Prostate gland (tissue), 2 donors: ENCODE results near the gene PLCB1. TPM values are rescaled to one million over a fixed set of nuclear protein-coding genes. Genes with fewer than 3 reads are reported as not detected.

Experiments used
- DNase-seq: peaks from one replicate; pipeline ENCODE4 v3.0.0-alpha.2; 2019; ENCODE audit warnings: low spot score
- H3K27ac ChIP-seq, 2 donors: fragments of 200-600 bp; sonication (generic); 2 replicates each; pipeline ENCODE4 v1.5.1; 2017 to 2019
- H3K27me3 ChIP-seq: fragments of 200-600 bp; sonication (generic); replicated peaks from 2 replicates; pipeline ENCODE4 v1.5.1; 2019; ENCODE audit not compliant: insufficient read depth
- H3K36me3 ChIP-seq, 2 donors: fragments of 200-600 bp; sonication (generic); 1 replicate in 1 of 2; 2 replicates in 1 of 2; pipeline versions ENCODE4 v1.5.1 to v1.8.1; 2017 to 2019
- H3K4me1 ChIP-seq: fragments of 200-600 bp; sonication (generic); replicated peaks from 2 replicates; pipeline ENCODE4 v1.5.1; 2019
- H3K4me3 ChIP-seq, 2 donors: fragments of 200-600 bp; sonication (generic); 2 replicates each; pipeline ENCODE4 v1.5.1; 2017 to 2019
- H3K9me3 ChIP-seq: fragments of 200-600 bp; sonication (generic); 2 replicates; pipeline ENCODE4 v1.5.1; 2017
- CTCF ChIP-seq, 4 experiments: fragments of 200-600 bp in 2 of 4; fragments of 450-650 bp in 2 of 4; sonication (generic) in 2 of 4; IDR thresholded peaks; 1 replicate in 3 of 4; 2 replicates in 1 of 4; pipeline ENCODE4 v1.5.1; 2016 to 2019; ENCODE audit warnings: antibody characterized with exemption in 4 of 4, mild to moderate bottlenecking in 2 of 4, moderate library complexity in 2 of 4
- POLR2A ChIP-seq: fragments of 450-650 bp; IDR thresholded peaks from one replicate; pipeline ENCODE4 v1.6.1; 2016; ENCODE audit warnings: antibody characterized with exemption, mild to moderate bottlenecking
- POLR2AphosphoS5 ChIP-seq: sonication (generic); formaldehyde crosslinking; IDR thresholded peaks from one replicate; pipeline ENCODE4 v1.6.1; 2017; ENCODE audit warnings: antibody characterized with exemption
- WGBS: methylation state at CpG from one replicate; pipeline ENCODE4 v1.1.5; 2018; 5-methylcytosine and 5-hydroxymethylcytosine counted together
- intact Hi-C: fragments of 100-400 bp; cut with DNase I; formaldehyde crosslinking; loops from one replicate; pipeline ENCODE4 v1.14.2; 2022
- total RNA-seq, 2 donors: library from RNA; depleted of rRNA; stranded (reverse); fragments of >200 nt; gene quantifications; one replicate each; pipeline ENCODE4 v1.1.0, GENCODE V29; 2016

The PLCB1 gene
- total RNA-seq, 2 donors from 2014 or later, result 24.3 to 26.3 TPM

- Histone ChIP-seq H3K4me3 (no peak overlapping the region), H3K9me3 (no peaks in the 10 kb centered on the region), H3K27ac (no peak overlapping the region), H3K36me3 (no peaks in the 10 kb centered on the region), H3K4me1 (no peaks in the 10 kb centered on the region), H3K27me3 (no peaks in the 10 kb centered on the region)
- 81% methylated on average over 4 of the region's 4 CpGs for WGBS
- DNase-seq, result no peak
- no peak for TF ChIP-seq POLR2AphosphoS5
- TF ChIP-seq CTCF (IDR thresholded peaks at IDR 0.05), result no peak
- TF ChIP-seq POLR2A, result no peak
- intact Hi-C loops, result no loop called here
These were observed 396.1 kb downstream of the PLCB1 start for GRCh38 chr20:8527998-8528723.

GRCh38 chr20:8530022-8530421, 398.0 kb downstream of the PLCB1 start:
- Histone ChIP-seq H3K27me3 (no peaks in the 10 kb centered on the region), H3K4me3 (no peak overlapping the region), H3K4me1 (no peaks in the 10 kb centered on the region), H3K27ac (no peak overlapping the region), H3K36me3 (no peaks in the 10 kb centered on the region), H3K9me3 (no peaks in the 10 kb centered on the region)
- intact Hi-C loops, result no loop called here
- TF ChIP-seq CTCF (IDR thresholded peaks at IDR 0.05) (no peak), POLR2AphosphoS5 (no peak), POLR2A (no peak)
- 91% methylated on average over 1 of the region's 1 CpG for WGBS
- no peak for DNase-seq

GRCh38 chr20:8532169-8532568, 400.1 kb downstream of the PLCB1 start:
- H3K36me3 ChIP-seq, result no peaks in the 10 kb centered on the region
- 91% methylated on average over 3 of the region's 3 CpGs for WGBS
- no peak for DNase-seq
- H3K9me3 ChIP-seq, result no peaks in the 10 kb centered on the region
- H3K4me1 ChIP-seq, result no peaks in the 10 kb centered on the region
- no peaks in the 10 kb centered on the region for H3K27me3 ChIP-seq
- H3K4me3 ChIP-seq, result no peak overlapping the region
- no peak overlapping the region for H3K27ac ChIP-seq
- no peak for TF ChIP-seq CTCF (IDR thresholded peaks at IDR 0.05)
- no peak for TF ChIP-seq POLR2A
- no peak for TF ChIP-seq POLR2AphosphoS5
- intact Hi-C loops, result no loop called here

GRCh38 chr20:8534368-8535160, 402.5 kb downstream of the PLCB1 start:
- no peak overlapping the region for H3K27ac ChIP-seq
- no peaks in the 10 kb centered on the region for H3K27me3 ChIP-seq
- intact Hi-C loops, result no loop called here
- no peaks in the 10 kb centered on the region for H3K9me3 ChIP-seq
- no peaks in the 10 kb centered on the region for H3K4me1 ChIP-seq
- no peaks in the 10 kb centered on the region for H3K36me3 ChIP-seq
- H3K4me3 ChIP-seq, result no peak overlapping the region
- TF ChIP-seq CTCF (IDR thresholded peaks at IDR 0.05) (no peak), POLR2A (no peak), POLR2AphosphoS5 (no peak)
- WGBS, result 70% methylated on average over 5 of the region's 5 CpGs
- no peak for DNase-seq
